HepG2 (cell line): Measurements from ENCODE around the gene NDC80. TPM values are rescaled to one million over a fixed set of nuclear protein-coding genes. Genes with fewer than 3 reads are reported as not detected.
A peak's percentile ranks its signal among the peaks of the same experiment; 100 is the strongest.

Source experiments
- HOXA5 ChIP-seq: sonication (generic); formaldehyde crosslinking; IDR thresholded peaks from 2 replicates; pipeline ENCODE4 v1.4.0; 2020; ENCODE audit warnings: missing genetic modification reagents
- SMYD3 ChIP-seq: sonication (generic); formaldehyde crosslinking; IDR thresholded peaks from 2 replicates; pipeline ENCODE4 v1.8.1; 2023; ENCODE audit warnings: mild to moderate bottlenecking, missing genetic modification reagents
- SUZ12 ChIP-seq: fragments of 150-350 bp; IDR thresholded peaks from 2 replicates; pipeline ENCODE4 v1.6.1; 2014; ENCODE audit warnings: low read depth, low read length
- TBL1XR1 ChIP-seq: fragments of 150-350 bp; IDR thresholded peaks from 2 replicates; pipeline ENCODE4 v1.6.1; 2014; ENCODE audit warnings: borderline replicate concordance, low read length; ENCODE audit not compliant: partially characterized antibody
- ZNF329 ChIP-seq: sonication (generic); formaldehyde crosslinking; IDR thresholded peaks from 2 replicates; pipeline ENCODE4 v1.9.0; 2021; ENCODE audit warnings: low read depth, mild to moderate bottlenecking, missing genetic modification reagents
- ZNF451 ChIP-seq: sonication (generic); formaldehyde crosslinking; IDR thresholded peaks from 2 replicates; pipeline ENCODE4 v1.5.0; 2020; ENCODE audit warnings: mild to moderate bottlenecking, missing genetic modification reagents
- polyA plus RNA-seq, 8 experiments: library from polyadenylated mRNA; depleted of rRNA in 3 of 8; stranded (reverse) in 7 of 8; unstranded in 1 of 8; fragments of >200 nt; fragmentation: Illumina TruSeq in 4 of 8; extraction: Trizol in 4 of 8; gene quantifications; 2 replicates each; pipeline versions ENCODE4 v1.2.1 to v1.2.3, GENCODE V29; 2011 to 2016; ENCODE audit warnings: low read depth in 4 of 8, missing spikeins in 1 of 8, mixed read lengths in 1 of 8; ENCODE audit not compliant: insufficient read depth in 1 of 8
- total RNA-seq, 5 experiments: library from RNA; depleted of rRNA; stranded (reverse); fragments of >200 nt; fragmentation: Illumina TruSeq; extraction: Trizol; gene quantifications; 2 replicates each; pipeline ENCODE4 v1.2.3, GENCODE V29; 2016; ENCODE audit warnings: low read depth in 1 of 5
- TF ChIP-seq, protein P1 (sequence below), 2 experiments: fragments of 450-650 bp in 1 of 2; sonication (generic) in 1 of 2; formaldehyde crosslinking in 1 of 2; IDR thresholded peaks; 2 replicates each; pipeline versions ENCODE4 v1.6.1 to v1.8.0; 2016 to 2022; ENCODE audit warnings: antibody characterized with exemption in 1 of 2, mild to moderate bottlenecking in 1 of 2, missing genetic modification reagents in 1 of 2
- TF ChIP-seq, protein P2 (sequence below): IDR thresholded peaks from 2 replicates; pipeline ENCODE4 v1.6.1; 2016; ENCODE audit warnings: missing genetic modification reagents, missing compliant biosample characterization
- TF ChIP-seq, protein P3 (sequence below): sonication (generic); formaldehyde crosslinking; IDR thresholded peaks from 2 replicates; pipeline ENCODE4 v1.4.0; 2020; ENCODE audit warnings: mild to moderate bottlenecking, missing genetic modification reagents
- TF ChIP-seq, protein P4 (sequence below): sonication (generic); formaldehyde crosslinking; IDR thresholded peaks from 2 replicates; pipeline ENCODE4; 2020; ENCODE audit warnings: missing genetic modification reagents, mild to moderate bottlenecking, borderline replicate concordance
- TF ChIP-seq, protein P5 (sequence below): sonication (generic); formaldehyde crosslinking; conservative IDR thresholded peaks from 2 replicates; pipeline ENCODE4 v1.8.0; 2022; ENCODE audit warnings: mild to moderate bottlenecking, moderate library complexity, missing genetic modification reagents

Gene NDC80
- total and polyA plus RNA-seq, 2 of the 13 experiments (the other 11 are each of a cell fraction or from before 2014, with no cell fraction given), result 9.6 to 33.0 TPM

GRCh38 chr18:2571200-2572170 is at the start of gene NDC80, which contains the start of gene METTL4 (continued):
- TF ChIP-seq, protein P1, sequence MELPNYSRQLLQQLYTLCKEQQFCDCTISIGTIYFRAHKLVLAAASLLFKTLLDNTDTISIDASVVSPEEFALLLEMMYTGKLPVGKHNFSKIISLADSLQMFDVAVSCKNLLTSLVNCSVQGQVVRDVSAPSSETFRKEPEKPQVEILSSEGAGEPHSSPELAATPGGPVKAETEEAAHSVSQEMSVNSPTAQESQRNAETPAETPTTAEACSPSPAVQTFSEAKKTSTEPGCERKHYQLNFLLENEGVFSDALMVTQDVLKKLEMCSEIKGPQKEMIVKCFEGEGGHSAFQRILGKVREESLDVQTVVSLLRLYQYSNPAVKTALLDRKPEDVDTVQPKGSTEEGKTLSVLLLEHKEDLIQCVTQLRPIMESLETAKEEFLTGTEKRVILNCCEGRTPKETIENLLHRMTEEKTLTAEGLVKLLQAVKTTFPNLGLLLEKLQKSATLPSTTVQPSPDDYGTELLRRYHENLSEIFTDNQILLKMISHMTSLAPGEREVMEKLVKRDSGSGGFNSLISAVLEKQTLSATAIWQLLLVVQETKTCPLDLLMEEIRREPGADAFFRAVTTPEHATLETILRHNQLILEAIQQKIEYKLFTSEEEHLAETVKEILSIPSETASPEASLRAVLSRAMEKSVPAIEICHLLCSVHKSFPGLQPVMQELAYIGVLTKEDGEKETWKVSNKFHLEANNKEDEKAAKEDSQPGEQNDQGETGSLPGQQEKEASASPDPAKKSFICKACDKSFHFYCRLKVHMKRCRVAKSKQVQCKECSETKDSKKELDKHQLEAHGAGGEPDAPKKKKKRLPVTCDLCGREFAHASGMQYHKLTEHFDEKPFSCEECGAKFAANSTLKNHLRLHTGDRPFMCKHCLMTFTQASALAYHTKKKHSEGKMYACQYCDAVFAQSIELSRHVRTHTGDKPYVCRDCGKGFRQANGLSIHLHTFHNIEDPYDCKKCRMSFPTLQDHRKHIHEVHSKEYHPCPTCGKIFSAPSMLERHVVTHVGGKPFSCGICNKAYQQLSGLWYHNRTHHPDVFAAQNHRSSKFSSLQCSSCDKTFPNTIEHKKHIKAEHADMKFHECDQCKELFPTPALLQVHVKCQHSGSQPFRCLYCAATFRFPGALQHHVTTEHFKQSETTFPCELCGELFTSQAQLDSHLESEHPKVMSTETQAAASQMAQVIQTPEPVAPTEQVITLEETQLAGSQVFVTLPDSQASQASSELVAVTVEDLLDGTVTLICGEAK (IDR thresholded peaks at IDR 0.05), result no peak
- TF ChIP-seq, protein P1 (CRISPR knock-in tag; IDR thresholded peaks at IDR 0.05), result peak; percentile 82
- TF ChIP-seq ZNF329 (CRISPR knock-in tag) (0 out of 2 replicates have a peak, but pooled peaks have one; percentile 14), ZNF451 (CRISPR knock-in tag) (no peak), TBL1XR1 (no peak), SUZ12 (no peak), HOXA5 (CRISPR knock-in tag) (0 out of 2 replicates have a peak, but pooled peaks have one; percentile 43), SMYD3 (CRISPR knock-in tag) (peak; percentile 98)
- TF ChIP-seq, protein P2, sequence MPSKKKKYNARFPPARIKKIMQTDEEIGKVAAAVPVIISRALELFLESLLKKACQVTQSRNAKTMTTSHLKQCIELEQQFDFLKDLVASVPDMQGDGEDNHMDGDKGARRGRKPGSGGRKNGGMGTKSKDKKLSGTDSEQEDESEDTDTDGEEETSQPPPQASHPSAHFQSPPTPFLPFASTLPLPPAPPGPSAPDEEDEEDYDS, result peak; percentile 48; the same call in 1 of the 2 replicates
- TF ChIP-seq, protein P3, sequence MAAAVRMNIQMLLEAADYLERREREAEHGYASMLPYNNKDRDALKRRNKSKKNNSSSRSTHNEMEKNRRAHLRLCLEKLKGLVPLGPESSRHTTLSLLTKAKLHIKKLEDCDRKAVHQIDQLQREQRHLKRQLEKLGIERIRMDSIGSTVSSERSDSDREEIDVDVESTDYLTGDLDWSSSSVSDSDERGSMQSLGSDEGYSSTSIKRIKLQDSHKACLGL, result peak; percentile 64; the same call in 1 of the 2 replicates
- TF ChIP-seq, protein P4, sequence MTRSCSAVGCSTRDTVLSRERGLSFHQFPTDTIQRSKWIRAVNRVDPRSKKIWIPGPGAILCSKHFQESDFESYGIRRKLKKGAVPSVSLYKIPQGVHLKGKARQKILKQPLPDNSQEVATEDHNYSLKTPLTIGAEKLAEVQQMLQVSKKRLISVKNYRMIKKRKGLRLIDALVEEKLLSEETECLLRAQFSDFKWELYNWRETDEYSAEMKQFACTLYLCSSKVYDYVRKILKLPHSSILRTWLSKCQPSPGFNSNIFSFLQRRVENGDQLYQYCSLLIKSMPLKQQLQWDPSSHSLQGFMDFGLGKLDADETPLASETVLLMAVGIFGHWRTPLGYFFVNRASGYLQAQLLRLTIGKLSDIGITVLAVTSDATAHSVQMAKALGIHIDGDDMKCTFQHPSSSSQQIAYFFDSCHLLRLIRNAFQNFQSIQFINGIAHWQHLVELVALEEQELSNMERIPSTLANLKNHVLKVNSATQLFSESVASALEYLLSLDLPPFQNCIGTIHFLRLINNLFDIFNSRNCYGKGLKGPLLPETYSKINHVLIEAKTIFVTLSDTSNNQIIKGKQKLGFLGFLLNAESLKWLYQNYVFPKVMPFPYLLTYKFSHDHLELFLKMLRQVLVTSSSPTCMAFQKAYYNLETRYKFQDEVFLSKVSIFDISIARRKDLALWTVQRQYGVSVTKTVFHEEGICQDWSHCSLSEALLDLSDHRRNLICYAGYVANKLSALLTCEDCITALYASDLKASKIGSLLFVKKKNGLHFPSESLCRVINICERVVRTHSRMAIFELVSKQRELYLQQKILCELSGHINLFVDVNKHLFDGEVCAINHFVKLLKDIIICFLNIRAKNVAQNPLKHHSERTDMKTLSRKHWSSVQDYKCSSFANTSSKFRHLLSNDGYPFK, result peak; percentile 91
- TF ChIP-seq, protein P5, sequence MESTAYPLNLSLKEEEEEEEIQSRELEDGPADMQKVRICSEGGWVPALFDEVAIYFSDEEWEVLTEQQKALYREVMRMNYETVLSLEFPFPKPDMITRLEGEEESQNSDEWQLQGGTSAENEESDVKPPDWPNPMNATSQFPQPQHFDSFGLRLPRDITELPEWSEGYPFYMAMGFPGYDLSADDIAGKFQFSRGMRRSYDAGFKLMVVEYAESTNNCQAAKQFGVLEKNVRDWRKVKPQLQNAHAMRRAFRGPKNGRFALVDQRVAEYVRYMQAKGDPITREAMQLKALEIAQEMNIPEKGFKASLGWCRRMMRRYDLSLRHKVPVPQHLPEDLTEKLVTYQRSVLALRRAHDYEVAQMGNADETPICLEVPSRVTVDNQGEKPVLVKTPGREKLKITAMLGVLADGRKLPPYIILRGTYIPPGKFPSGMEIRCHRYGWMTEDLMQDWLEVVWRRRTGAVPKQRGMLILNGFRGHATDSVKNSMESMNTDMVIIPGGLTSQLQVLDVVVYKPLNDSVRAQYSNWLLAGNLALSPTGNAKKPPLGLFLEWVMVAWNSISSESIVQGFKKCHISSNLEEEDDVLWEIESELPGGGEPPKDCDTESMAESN (CRISPR knock-in tag), result peak; percentile 96
